SU-DHL-6 (cell line): ENCODE data around the gene FLYWCH1.

Source experiments
- EZH2phosphoT487 ChIP-seq: fragments of 200-600 bp; sonication (generic), shearing (Covaris generic); conservative IDR thresholded peaks from 2 replicates; pipeline ENCODE4 v1.6.1; 2018; ENCODE audit warnings: mild to moderate bottlenecking, antibody characterized with exemption, low read length, moderate library complexity, mixed read lengths
- TF ChIP-seq, protein P1 (sequence below): fragments of 200-600 bp; sonication (generic); IDR thresholded peaks from one replicate; pipeline ENCODE4 v1.5.1; 2017; ENCODE audit warnings: antibody characterized with exemption, mild to moderate bottlenecking, low read length, moderate library complexity; ENCODE audit not compliant: insufficient read depth, poor library complexity, severe bottlenecking

DNA sequence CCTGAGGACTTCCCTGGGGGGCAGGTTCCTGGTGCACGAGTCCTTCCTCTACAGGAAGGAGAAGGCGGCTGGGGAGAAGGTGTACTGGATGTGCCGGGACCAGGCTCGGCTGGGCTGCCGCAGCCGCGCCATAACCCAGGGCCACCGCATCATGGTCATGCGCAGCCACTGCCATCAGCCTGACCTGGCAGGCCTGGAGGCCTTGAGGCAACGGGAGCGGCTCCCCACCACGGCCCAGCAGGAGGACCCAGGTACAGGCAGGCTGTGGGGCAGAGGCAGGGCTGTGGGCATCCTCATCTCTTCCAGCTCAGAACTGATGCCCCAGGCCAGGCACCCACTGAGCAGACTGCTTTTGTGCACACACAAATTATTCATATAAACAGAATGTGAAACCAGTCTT, 26.5 kb downstream of the FLYWCH1 start:
- TF ChIP-seq, protein P1, sequence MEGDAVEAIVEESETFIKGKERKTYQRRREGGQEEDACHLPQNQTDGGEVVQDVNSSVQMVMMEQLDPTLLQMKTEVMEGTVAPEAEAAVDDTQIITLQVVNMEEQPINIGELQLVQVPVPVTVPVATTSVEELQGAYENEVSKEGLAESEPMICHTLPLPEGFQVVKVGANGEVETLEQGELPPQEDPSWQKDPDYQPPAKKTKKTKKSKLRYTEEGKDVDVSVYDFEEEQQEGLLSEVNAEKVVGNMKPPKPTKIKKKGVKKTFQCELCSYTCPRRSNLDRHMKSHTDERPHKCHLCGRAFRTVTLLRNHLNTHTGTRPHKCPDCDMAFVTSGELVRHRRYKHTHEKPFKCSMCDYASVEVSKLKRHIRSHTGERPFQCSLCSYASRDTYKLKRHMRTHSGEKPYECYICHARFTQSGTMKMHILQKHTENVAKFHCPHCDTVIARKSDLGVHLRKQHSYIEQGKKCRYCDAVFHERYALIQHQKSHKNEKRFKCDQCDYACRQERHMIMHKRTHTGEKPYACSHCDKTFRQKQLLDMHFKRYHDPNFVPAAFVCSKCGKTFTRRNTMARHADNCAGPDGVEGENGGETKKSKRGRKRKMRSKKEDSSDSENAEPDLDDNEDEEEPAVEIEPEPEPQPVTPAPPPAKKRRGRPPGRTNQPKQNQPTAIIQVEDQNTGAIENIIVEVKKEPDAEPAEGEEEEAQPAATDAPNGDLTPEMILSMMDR: no peak
- TF ChIP-seq EZH2phosphoT487: no peak
